GM12892 (cell line): Measurements from ENCODE around the gene LOXL1.

ENCODE experiments used
- POLR2A ChIP-seq: IDR thresholded peaks from 2 replicates; pipeline ENCODE4 v1.6.1; 2011; ENCODE audit warnings: low read depth, low read length, control low read depth
- POLR2AphosphoS5 ChIP-seq: IDR thresholded peaks from 2 replicates; pipeline ENCODE4 v1.6.1; 2011; ENCODE audit warnings: low read depth, low read length, control low read depth
- TAF1 ChIP-seq: IDR thresholded peaks from 2 replicates; pipeline ENCODE4 v1.6.1; 2011; ENCODE audit warnings: low read depth, mild to moderate bottlenecking, control low read depth, low read length, borderline replicate concordance

DNA sequence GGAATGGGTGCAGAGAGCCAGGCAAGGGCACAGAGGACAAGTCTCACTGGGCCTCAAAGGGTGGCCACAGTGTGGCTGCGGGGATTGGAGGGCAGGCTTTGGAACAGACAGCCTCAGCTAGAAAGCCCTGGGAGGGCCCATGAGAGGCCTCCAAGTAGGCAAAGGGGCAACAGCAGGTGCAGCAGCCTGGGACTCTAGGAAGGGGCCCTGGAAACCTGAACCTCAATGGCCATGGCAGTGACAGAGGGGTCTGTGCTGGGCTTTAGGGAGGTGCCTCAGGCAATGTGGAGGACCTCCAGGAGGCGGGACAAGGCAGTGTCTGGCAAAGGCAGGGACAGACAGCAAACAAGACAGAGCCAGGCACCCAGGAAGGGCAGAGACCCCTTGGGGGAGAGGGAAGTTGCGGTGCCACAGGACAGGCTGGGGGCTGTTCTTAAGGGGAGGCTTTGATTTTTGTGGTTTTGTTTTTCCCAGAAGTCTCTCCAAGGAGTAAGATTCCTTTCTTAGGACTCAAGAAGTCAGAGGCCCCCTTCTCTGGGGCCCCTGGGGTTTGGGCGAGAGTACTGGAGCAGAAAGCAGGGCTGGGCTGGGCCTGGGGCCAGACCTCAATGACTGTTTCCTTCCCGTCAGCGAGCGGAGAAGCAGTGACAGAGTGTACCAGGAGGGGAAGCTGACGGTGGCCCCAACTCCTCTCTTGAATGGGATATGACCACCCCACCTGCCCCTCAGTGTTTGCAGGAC, 56.1 kb downstream of the LOXL1 start:
- no peak for TF ChIP-seq TAF1
- no peak for TF ChIP-seq POLR2A
- no peak for TF ChIP-seq POLR2AphosphoS5
